DND-41 (cell line): Measurements from ENCODE around the gene MED22.

Source experiments
- EZH2 ChIP-seq: IDR thresholded peaks from 3 replicates; pipeline ENCODE4 v1.6.1; 2012; ENCODE audit warnings: borderline replicate concordance, low read depth, mild to moderate bottlenecking, moderate library complexity, low read length, inconsistent platforms; ENCODE audit not compliant: severe bottlenecking
- TF ChIP-seq, protein P1 (sequence below): IDR thresholded peaks from 2 replicates; pipeline ENCODE4 v1.5.1; 2012; ENCODE audit warnings: borderline replicate concordance, low read length, moderate library complexity, mild to moderate bottlenecking; ENCODE audit not compliant: poor library complexity, severe bottlenecking; ENCODE audit errors: extremely low read depth

DNA sequence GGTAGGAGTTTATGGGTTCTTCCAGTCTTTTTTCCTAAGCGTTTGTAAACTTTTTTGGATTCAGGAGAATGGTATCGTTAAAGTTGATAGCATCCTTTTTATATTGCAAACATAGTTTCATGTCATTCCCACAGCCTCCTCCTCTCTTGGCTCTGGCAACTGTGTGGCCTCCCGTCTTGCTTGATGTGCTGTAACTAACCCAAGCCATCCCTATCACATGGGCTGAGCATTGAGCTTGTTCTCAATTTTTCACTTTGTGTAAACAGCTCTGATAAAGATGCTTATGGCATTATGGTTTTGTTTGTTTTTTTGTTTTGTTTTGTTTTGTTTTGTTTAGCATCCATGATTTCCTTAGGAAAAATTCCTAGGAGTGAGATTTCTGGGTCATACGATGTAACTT lies 32.8 kb upstream of the MED22 start:
- TF ChIP-seq, protein P1, sequence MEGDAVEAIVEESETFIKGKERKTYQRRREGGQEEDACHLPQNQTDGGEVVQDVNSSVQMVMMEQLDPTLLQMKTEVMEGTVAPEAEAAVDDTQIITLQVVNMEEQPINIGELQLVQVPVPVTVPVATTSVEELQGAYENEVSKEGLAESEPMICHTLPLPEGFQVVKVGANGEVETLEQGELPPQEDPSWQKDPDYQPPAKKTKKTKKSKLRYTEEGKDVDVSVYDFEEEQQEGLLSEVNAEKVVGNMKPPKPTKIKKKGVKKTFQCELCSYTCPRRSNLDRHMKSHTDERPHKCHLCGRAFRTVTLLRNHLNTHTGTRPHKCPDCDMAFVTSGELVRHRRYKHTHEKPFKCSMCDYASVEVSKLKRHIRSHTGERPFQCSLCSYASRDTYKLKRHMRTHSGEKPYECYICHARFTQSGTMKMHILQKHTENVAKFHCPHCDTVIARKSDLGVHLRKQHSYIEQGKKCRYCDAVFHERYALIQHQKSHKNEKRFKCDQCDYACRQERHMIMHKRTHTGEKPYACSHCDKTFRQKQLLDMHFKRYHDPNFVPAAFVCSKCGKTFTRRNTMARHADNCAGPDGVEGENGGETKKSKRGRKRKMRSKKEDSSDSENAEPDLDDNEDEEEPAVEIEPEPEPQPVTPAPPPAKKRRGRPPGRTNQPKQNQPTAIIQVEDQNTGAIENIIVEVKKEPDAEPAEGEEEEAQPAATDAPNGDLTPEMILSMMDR = no peak
- TF ChIP-seq EZH2 = no peak
